Stomach (tissue), 9 donors: ENCODE data around the gene ZMIZ1. TPM values are rescaled to one million over a fixed set of nuclear protein-coding genes. Genes with fewer than 3 reads are reported as not detected.

Experiments used
- DNase-seq, 2 donors: peaks; one replicate each; pipeline versions ENCODE4 v3.0.0 to v3.0.0-alpha.2; 2013 to 2019
- H3K27ac ChIP-seq, 5 donors: fragments of 200-600 bp in 4 of 5; sonication (generic) in 4 of 5; one replicate each; pipeline ENCODE4 v1.5.1; 2013 to 2019; ENCODE audit warnings: mild to moderate bottlenecking in 1 of 5, moderate library complexity in 1 of 5
- H3K27me3 ChIP-seq, 3 donors: fragments of 200-600 bp; sonication (generic); one replicate each; pipeline ENCODE4 v1.5.1; 2017 to 2019; ENCODE audit warnings: mixed run types in 1 of 3
- H3K36me3 ChIP-seq, 4 donors: fragments of 200-600 bp; sonication (generic); 1 replicate in 3 of 4; 2 replicates in 1 of 4; pipeline ENCODE4 v1.5.1; 2016 to 2019
- H3K4me1 ChIP-seq, 4 donors: fragments of 200-600 bp; sonication (generic); one replicate each; pipeline ENCODE4 v1.5.1; 2016 to 2019
- H3K4me3 ChIP-seq, 4 donors: fragments of 200-600 bp; sonication (generic) in 3 of 4; one replicate each; pipeline ENCODE4 v1.5.1; 2016 to 2019; ENCODE audit warnings: mild to moderate bottlenecking in 1 of 4
- H3K9me3 ChIP-seq, 4 donors: fragments of 200-600 bp; sonication (generic); one replicate each; pipeline ENCODE4 v1.5.1; 2016 to 2019
- CTCF ChIP-seq, 7 experiments: fragments of 450-650 bp in 4 of 7; fragments of 200-600 bp in 3 of 7; sonication (generic) in 3 of 7; IDR thresholded peaks; one replicate each; pipeline ENCODE4 v1.5.1; 2016 to 2019; ENCODE audit warnings: antibody characterized with exemption in 7 of 7, control low read depth in 2 of 7, mild to moderate bottlenecking in 1 of 7
- EP300 ChIP-seq: sonication (generic); formaldehyde crosslinking; IDR thresholded peaks from one replicate; pipeline ENCODE4 v1.6.1; 2017; ENCODE audit warnings: antibody characterized with exemption
- POLR2A ChIP-seq, 4 donors: fragments of 450-650 bp; IDR thresholded peaks; one replicate each; pipeline ENCODE4 v1.6.1; 2016; ENCODE audit warnings: antibody characterized with exemption in 4 of 4, control low read depth in 2 of 4, mild to moderate bottlenecking in 1 of 4, moderate library complexity in 1 of 4
- POLR2AphosphoS5 ChIP-seq, 3 donors: sonication (generic); formaldehyde crosslinking; IDR thresholded peaks; one replicate each; pipeline ENCODE4 v1.6.1; 2016; ENCODE audit warnings: antibody characterized with exemption in 3 of 3
- WGBS, 5 donors: extraction: QIAGEN DNeasy Blood & Tissue Kit in 3 of 5; methylation state at CpG; one replicate each; pipeline versions ENCODE4 v1.1.5 to v1.1.7; 2013 to 2018; 5-methylcytosine and 5-hydroxymethylcytosine counted together
- intact Hi-C: fragments of 100-400 bp; cut with DNase I; formaldehyde crosslinking; loops from one replicate; pipeline ENCODE4 v1.15.1; 2023; ENCODE audit warnings: low total_unique reads
- polyA plus RNA-seq, 3 donors: library from polyadenylated mRNA; stranded (reverse); fragments of 200-250 nt; gene quantifications; one replicate each; pipeline ENCODE4 v1.2.3, GENCODE V29; 2013
- total RNA-seq, 5 donors: library from RNA; depleted of rRNA; stranded (reverse); fragments of >200 nt; gene quantifications; one replicate each; pipeline versions ENCODE4 v1.1.0 to v1.2.3, GENCODE V29; 2014 to 2016
- donor health status: healthy with polysubstance abuse.
- donor health status: Bipolar disorder and iron deficiency.
- donor health status: healthy.

Gene ZMIZ1
- total and polyA plus RNA-seq, 8 donors: 17.7 to 103 (median 26.3) TPM

GRCh38 chr10:79060641-79061255 is 8.0 kb upstream of the ZMIZ1 start:
- H3K4me1 ChIP-seq: peaks cover 46 to 85% (median 72%) of the 10 kb centered on the region in 4 donors

GRCh38 chr10:79061441-79062315 is 7.1 kb upstream of the ZMIZ1 start:
- Histone ChIP-seq H3K4me3 (no peak overlapping the region), H3K27ac (peak overlapping the region in 4 of 5 donors; percentile 19 to 87 (median 86)), H3K36me3 (no peaks in the 10 kb centered on the region), H3K9me3 (no peaks in the 10 kb centered on the region), H3K4me1 (peaks cover 54 to 87% (median 74%) of the 10 kb centered on the region in 4 donors), H3K27me3 (no peaks in the 10 kb centered on the region)
- peak in 1 of 2 donors; percentile 24 for DNase-seq
- intact Hi-C loops: no loop called here
- WGBS, 5 donors: 73 to 83% (median 77%) methylated on average over 14 of the region's 14 CpGs
- no peak for TF ChIP-seq POLR2AphosphoS5 (IDR thresholded peaks at IDR 0.05)
- TF ChIP-seq CTCF (IDR thresholded peaks at IDR 0.05): no peak
- TF ChIP-seq EP300: no peak
- no peak for TF ChIP-seq POLR2A (IDR thresholded peaks at IDR 0.05)

More at GRCh38 chr10:79060641-79061255, 8.0 kb upstream of the ZMIZ1 start:
- WGBS, 5 donors: 44 to 66% (median 56%) methylated on average over 7 of the region's 7 CpGs
- Histone ChIP-seq H3K36me3 (no peaks in the 10 kb centered on the region), H3K27me3 (no peaks in the 10 kb centered on the region), H3K9me3 (no peaks in the 10 kb centered on the region), H3K4me3 (no peak overlapping the region), H3K27ac (peak overlapping the region; percentile 85 to 92 (median 86))
- DNase-seq: peak; percentile 17
- intact Hi-C loops: no loop called here
- no peak for TF ChIP-seq CTCF (IDR thresholded peaks at IDR 0.05)
- no peak for TF ChIP-seq POLR2AphosphoS5 (IDR thresholded peaks at IDR 0.05)
- no peak for TF ChIP-seq POLR2A (IDR thresholded peaks at IDR 0.05)
- TF ChIP-seq EP300: no peak

- TF ChIP-seq POLR2A (IDR thresholded peaks at IDR 0.05) (no peak), CTCF (IDR thresholded peaks at IDR 0.05) (no peak)
- DNase-seq: peak in 1 of 2 donors; percentile 24
- H3K27ac ChIP-seq: peak overlapping the region; percentile 62 to 99 (median 68)
- H3K4me3 ChIP-seq: no peak overlapping the region
- no peaks in the 10 kb centered on the region for H3K27me3 ChIP-seq
- H3K36me3 ChIP-seq: no peaks in the 10 kb centered on the region
- intact Hi-C loops: no loop called here
- no peaks in the 10 kb centered on the region for H3K9me3 ChIP-seq
- WGBS, 5 donors: 24 to 66% (median 59%) methylated on average over 2 to 5 of the region's 5 CpGs
- peaks cover 49 to 84% (median 76%) of the 10 kb centered on the region in 4 donors for H3K4me1 ChIP-seq
Observed at GRCh38 chr10:79063071-79063491, 5.7 kb upstream of the ZMIZ1 start.

- no peak overlapping the region for H3K4me3 ChIP-seq
- DNase-seq: peak in 1 of 2 donors; percentile 65
- TF ChIP-seq CTCF (IDR thresholded peaks at IDR 0.05): no peak
- no peak for TF ChIP-seq POLR2A (IDR thresholded peaks at IDR 0.05)
- peak in 2 of 3 donors; percentile 25 to 65 for TF ChIP-seq POLR2AphosphoS5 (IDR thresholded peaks at IDR 0.05)
- H3K9me3 ChIP-seq: no peaks in the 10 kb centered on the region
- H3K4me1 ChIP-seq: peaks cover 41 to 80% (median 73%) of the 10 kb centered on the region in 4 donors
- no peaks in the 10 kb centered on the region for H3K36me3 ChIP-seq
- H3K27ac ChIP-seq: peak overlapping the region; percentile 62 to 99 (median 68)
- no peaks in the 10 kb centered on the region for H3K27me3 ChIP-seq
- intact Hi-C loops: no loop called here
- 69 to 81% (median 70%) methylated on average over 8 of the region's 8 CpGs for WGBS, 5 donors
Observed at GRCh38 chr10:79063661-79064492, 4.9 kb upstream of the ZMIZ1 start.
